HepG2 (cell line): ENCODE data around the gene CFAP46. TPM values are rescaled to one million over a fixed set of nuclear protein-coding genes. Genes with fewer than 3 reads are reported as not detected.

ENCODE experiments used
- ATAC-seq: fragments of 200-7000 bp; cut with Tn5 transposase; 3 replicates; pipeline ENCODE4 v1.9.1; 2020; ENCODE audit warnings: mild to moderate bottlenecking, moderate library complexity
- BruUV-seq: library from RNA; stranded (reverse); fragments of 400-500 nt; replicated peaks from 2 replicates; lab custom pipeline; 2021; lab: Mats Ljungman, UMichigan
- CTCF ChIA-PET: fragments of 300-600 bp; formaldehyde crosslinking; extraction: SDS; loops from one replicate; lab custom pipeline; 2021; ENCODE audit warnings: low total read pairs, inconsistent platforms, low intra/inter-chr PET ratio; lab: Yijun Ruan, JAX
- POLR2A ChIA-PET: fragments of 350-600 bp; sonication (Branson Sonifier 250); formaldehyde crosslinking; loops from one replicate; lab custom pipeline; 2020; ENCODE audit warnings: antibody characterized with exemption, inconsistent platforms; lab: Yijun Ruan, JAX
- DNase-seq: peaks from one replicate; pipeline ENCODE4 v3.0.0-alpha.2; 2015; ENCODE audit warnings: low spot score
- FAIRE-seq: peaks from 3 replicates; lab custom pipeline; 2011; peaks lifted over from hg19 to GRCh38; lab: Jason Lieb, UNC
- H2AFZ ChIP-seq: one replicate; pipeline ENCODE4 v1.6.1; 2011; ENCODE audit warnings: low read length, inconsistent platforms
- H3K27ac ChIP-seq: fragments of 300-600 bp; 3 replicates; pipeline ENCODE4 v1.8.0; 2011; ENCODE audit warnings: mixed run types, mild to moderate bottlenecking, mixed read lengths, low read length, inconsistent platforms; ENCODE audit not compliant: insufficient read depth; ENCODE audit errors: extremely low read length
- H3K27me3 ChIP-seq, 2 experiments: fragments of 200-600 bp in 1 of 2; 2 replicates in 1 of 2; 3 replicates in 1 of 2; pipeline versions ENCODE4 v1.6.0 to v1.8.0; 2011; ENCODE audit warnings: low read length in 2 of 2, mild to moderate bottlenecking in 2 of 2, moderate library complexity in 2 of 2, inconsistent platforms in 1 of 2; ENCODE audit not compliant: insufficient read depth in 2 of 2, control insufficient read depth in 1 of 2
- H3K36me3 ChIP-seq, 2 experiments: fragments of 200-600 bp in 1 of 2; replicated peaks in 1 of 2; 2 replicates in 1 of 2; 3 replicates in 1 of 2; pipeline versions ENCODE4 v1.5.1 to v1.8.0; 2011; ENCODE audit warnings: low read length in 2 of 2, inconsistent platforms in 1 of 2; ENCODE audit not compliant: insufficient read depth in 2 of 2, control insufficient read depth in 1 of 2
- H3K4me1 ChIP-seq: 2 replicates; pipeline ENCODE4 v1.5.1; 2012; ENCODE audit warnings: low read length, inconsistent platforms; ENCODE audit not compliant: insufficient read depth
- H3K4me2 ChIP-seq: 2 replicates; pipeline ENCODE4 v1.6.0; 2011; ENCODE audit warnings: low read depth, low read length, inconsistent platforms
- H3K4me3 ChIP-seq, 3 experiments: fragments of 200-600 bp in 1 of 3; sonication (generic), shearing (Covaris generic) in 1 of 3; replicated peaks in 1 of 3; 2 replicates each; pipeline ENCODE4 v1.5.1; 2011 to 2016; ENCODE audit warnings: low read length in 3 of 3, inconsistent platforms in 2 of 3, low read depth in 2 of 3, mild to moderate bottlenecking in 2 of 3, control low read depth in 1 of 3, mixed read lengths in 1 of 3; ENCODE audit not compliant: insufficient read depth in 1 of 3
- H3K79me2 ChIP-seq: one replicate; pipeline ENCODE4 v1.6.1; 2011; ENCODE audit warnings: low read length, inconsistent platforms; ENCODE audit not compliant: insufficient read depth
- H3K9ac ChIP-seq: 2 replicates; pipeline ENCODE4 v1.6.0; 2011; ENCODE audit warnings: mild to moderate bottlenecking, low read depth, low read length, inconsistent platforms; ENCODE audit not compliant: insufficient read depth
- H3K9me3 ChIP-seq: 2 replicates; pipeline ENCODE4 v1.5.1; 2012; ENCODE audit warnings: mild to moderate bottlenecking, low read length
- H4K20me1 ChIP-seq: 2 replicates; pipeline ENCODE4 v1.6.0; 2011; ENCODE audit warnings: inconsistent platforms, mild to moderate bottlenecking, low read length, moderate library complexity; ENCODE audit not compliant: insufficient read depth
- GTF2F1 ChIP-seq: fragments of 150-350 bp; IDR thresholded peaks from 2 replicates; pipeline ENCODE4 v1.6.1; 2014; ENCODE audit warnings: low read length
- SALL2 ChIP-seq: sonication (generic); formaldehyde crosslinking; IDR thresholded peaks from 2 replicates; pipeline ENCODE4 v1.8.1; 2023; ENCODE audit warnings: mild to moderate bottlenecking, missing genetic modification reagents, inconsistent platforms
- SAP130 ChIP-seq: IDR thresholded peaks from 2 replicates; pipeline ENCODE4 v1.6.1; 2016; ENCODE audit warnings: low read depth
- ZNF878 ChIP-seq: sonication (generic); formaldehyde crosslinking; IDR thresholded peaks from 2 replicates; pipeline ENCODE4 v1.8.1; 2023; ENCODE audit warnings: mild to moderate bottlenecking, missing genetic modification reagents, moderate library complexity
- WGBS: methylation state at CpG from one replicate; pipeline ENCODE4 v1.1.6; 2017; ENCODE audit warnings: low lambda C conversion rate; 5-methylcytosine and 5-hydroxymethylcytosine counted together
- in situ Hi-C: cut with HindIII; loops from 2 replicates; pipeline ENCODE4 v1.10.0; 2017; ENCODE audit warnings: low pct_unique_long_range_greater_than_20kb; ENCODE audit not compliant: extremely low pct_ligation_motif_present
- intact Hi-C: fragments of 100-400 bp; cut with micrococcal nuclease; formaldehyde crosslinking; loops from one replicate; pipeline ENCODE4 v1.10.0; 2022; ENCODE audit not compliant: unreplicated experiment
- polyA plus RNA-seq, 8 experiments: library from polyadenylated mRNA; depleted of rRNA in 3 of 8; stranded (reverse) in 7 of 8; unstranded in 1 of 8; fragments of >200 nt; fragmentation: Illumina TruSeq in 4 of 8; extraction: Trizol in 4 of 8; gene quantifications; 2 replicates each; pipeline versions ENCODE4 v1.2.1 to v1.2.3, GENCODE V29; 2011 to 2016; ENCODE audit warnings: low read depth in 4 of 8, missing spikeins in 1 of 8, mixed read lengths in 1 of 8; ENCODE audit not compliant: insufficient read depth in 1 of 8
- total RNA-seq, 5 experiments: library from RNA; depleted of rRNA; stranded (reverse); fragments of >200 nt; fragmentation: Illumina TruSeq; extraction: Trizol; gene quantifications; 2 replicates each; pipeline ENCODE4 v1.2.3, GENCODE V29; 2016; ENCODE audit warnings: low read depth in 1 of 5
- TF ChIP-seq, protein P1 (sequence below), 2 experiments: sonication (generic) in 1 of 2; formaldehyde crosslinking in 1 of 2; IDR thresholded peaks; 2 replicates each; pipeline versions ENCODE4 v1.6.1 to v1.9.0; 2014 to 2022; ENCODE audit warnings: antibody characterized with exemption in 1 of 2, borderline replicate concordance in 1 of 2, inconsistent platforms in 1 of 2, low read depth in 1 of 2, missing genetic modification reagents in 1 of 2
- TF ChIP-seq, protein P2 (sequence below): IDR thresholded peaks from 2 replicates; pipeline ENCODE4 v1.6.1; 2016

Gene CFAP46
- total and polyA plus RNA-seq, 2 of the 13 experiments (the other 11 are each of a cell fraction or from before 2014, with no cell fraction given), result 0.24 to 0.84 TPM

DNA sequence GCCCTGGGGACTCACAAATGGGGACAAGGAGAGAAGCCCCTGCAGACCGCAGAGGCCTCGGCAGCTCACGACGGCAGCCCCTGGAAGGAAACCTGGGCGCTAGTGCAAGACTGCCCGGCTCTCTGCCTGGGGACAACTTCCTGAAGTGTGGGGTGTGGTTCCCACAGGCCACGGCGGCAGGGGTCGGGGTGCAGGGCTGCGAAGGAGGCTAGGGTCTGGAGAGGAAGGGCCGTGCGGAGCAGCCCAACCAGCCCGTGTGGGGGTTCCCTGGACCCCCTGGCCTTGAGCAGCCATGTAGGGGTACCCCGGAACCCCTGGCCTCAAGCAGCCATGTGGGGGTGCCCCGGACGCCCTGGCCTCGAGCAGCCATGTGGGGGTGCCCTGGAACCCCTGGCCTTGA is 19.5 kb downstream of the CFAP46 start:
- peaks cover 8 to 28% of the 10 kb centered on the region in 2 experiments; a peak in 4 of 5 replicates for H3K27me3 ChIP-seq
- H4K20me1 ChIP-seq, result no peaks in the 10 kb centered on the region
- TF ChIP-seq GTF2F1 (no peak), SAP130 (CRISPR knock-in tag) (no peak), ZNF878 (CRISPR knock-in tag) (no peak), SALL2 (CRISPR knock-in tag) (no peak)
- TF ChIP-seq, protein P1, sequence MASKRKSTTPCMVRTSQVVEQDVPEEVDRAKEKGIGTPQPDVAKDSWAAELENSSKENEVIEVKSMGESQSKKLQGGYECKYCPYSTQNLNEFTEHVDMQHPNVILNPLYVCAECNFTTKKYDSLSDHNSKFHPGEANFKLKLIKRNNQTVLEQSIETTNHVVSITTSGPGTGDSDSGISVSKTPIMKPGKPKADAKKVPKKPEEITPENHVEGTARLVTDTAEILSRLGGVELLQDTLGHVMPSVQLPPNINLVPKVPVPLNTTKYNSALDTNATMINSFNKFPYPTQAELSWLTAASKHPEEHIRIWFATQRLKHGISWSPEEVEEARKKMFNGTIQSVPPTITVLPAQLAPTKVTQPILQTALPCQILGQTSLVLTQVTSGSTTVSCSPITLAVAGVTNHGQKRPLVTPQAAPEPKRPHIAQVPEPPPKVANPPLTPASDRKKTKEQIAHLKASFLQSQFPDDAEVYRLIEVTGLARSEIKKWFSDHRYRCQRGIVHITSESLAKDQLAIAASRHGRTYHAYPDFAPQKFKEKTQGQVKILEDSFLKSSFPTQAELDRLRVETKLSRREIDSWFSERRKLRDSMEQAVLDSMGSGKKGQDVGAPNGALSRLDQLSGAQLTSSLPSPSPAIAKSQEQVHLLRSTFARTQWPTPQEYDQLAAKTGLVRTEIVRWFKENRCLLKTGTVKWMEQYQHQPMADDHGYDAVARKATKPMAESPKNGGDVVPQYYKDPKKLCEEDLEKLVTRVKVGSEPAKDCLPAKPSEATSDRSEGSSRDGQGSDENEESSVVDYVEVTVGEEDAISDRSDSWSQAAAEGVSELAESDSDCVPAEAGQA (IDR thresholded peaks at IDR 0.05; ENCODE audit: low read depth), result no peak
- TF ChIP-seq, protein P1 (CRISPR knock-in tag; IDR thresholded peaks at IDR 0.05; ENCODE audit: borderline replicate concordance), result no peak
- TF ChIP-seq, protein P2, sequence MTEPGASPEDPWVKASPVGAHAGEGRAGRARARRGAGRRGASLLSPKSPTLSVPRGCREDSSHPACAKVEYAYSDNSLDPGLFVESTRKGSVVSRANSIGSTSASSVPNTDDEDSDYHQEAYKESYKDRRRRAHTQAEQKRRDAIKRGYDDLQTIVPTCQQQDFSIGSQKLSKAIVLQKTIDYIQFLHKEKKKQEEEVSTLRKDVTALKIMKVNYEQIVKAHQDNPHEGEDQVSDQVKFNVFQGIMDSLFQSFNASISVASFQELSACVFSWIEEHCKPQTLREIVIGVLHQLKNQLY (CRISPR knock-in tag), result no peak
- in situ Hi-C loops (no loop called here), intact Hi-C loops (no loop called here)
- no peak overlapping the region for H3K9ac ChIP-seq
- ChIA-PET POLR2A (no interaction called here), CTCF (no interaction called here)
- no peaks in the 10 kb centered on the region for H3K4me1 ChIP-seq
- no peaks in the 10 kb centered on the region for H3K36me3 ChIP-seq
- no peak overlapping the region for H3K4me2 ChIP-seq
- H3K27ac ChIP-seq, result no peak overlapping the region
- H3K9me3 ChIP-seq, result no peaks in the 10 kb centered on the region
- H3K4me3 ChIP-seq, result no peak overlapping the region
- H3K79me2 ChIP-seq, result no peaks in the 10 kb centered on the region
- FAIRE-seq, result no peak
- BruUV-seq, result no TSS peak
- 27% methylated on average over 3 of the region's 17 CpGs for WGBS
- DNase-seq, result no peak
- no peak for ATAC-seq
- H2AFZ ChIP-seq, result no peak overlapping the region
